GM12801 (cell line): ENCODE measurements around the gene ACOXL.

Experiments
- CTCF ChIP-seq: IDR thresholded peaks from one replicate; pipeline ENCODE4 v1.5.1; 2011; ENCODE audit warnings: control low read depth; ENCODE audit not compliant: insufficient read length; ENCODE audit errors: extremely low read depth

ACOXL gene

GRCh38 chr2:110840508-110840907 lies 108.1 kb downstream of the ACOXL start:
- TF ChIP-seq CTCF: no peak

- TF ChIP-seq CTCF: no peak
Observed at GRCh38 chr2:110842048-110842447, 109.7 kb downstream of the ACOXL start.

- TF ChIP-seq CTCF: no peak
Observed at GRCh38 chr2:110843496-110843895, 111.1 kb downstream of the ACOXL start.

GRCh38 chr2:110843959-110844510 lies 111.7 kb downstream of the ACOXL start:
- no peak for TF ChIP-seq CTCF

- TF ChIP-seq CTCF: no peak
Observed at GRCh38 chr2:110847651-110848050, 115.3 kb downstream of the ACOXL start.

- no peak for TF ChIP-seq CTCF
Observed at GRCh38 chr2:110848071-110848470, 115.7 kb downstream of the ACOXL start.

- TF ChIP-seq CTCF: no peak
Observed at GRCh38 chr2:110848519-110849030, 116.2 kb downstream of the ACOXL start.
